ENCODE measurements around the gene PSMA5.

GRCh38 chr1:109391157-109391556, 35.1 kb downstream of the PSMA5 start:
- no peak for TF ChIP-seq RFX5 (IDR thresholded peaks at IDR 0.05)
- TF ChIP-seq CHD2 (IDR thresholded peaks at IDR 0.05; ENCODE audit: low read length, partially characterized antibody): no peak
- TF ChIP-seq CTCF (IDR thresholded peaks at IDR 0.05): no peak
- TF ChIP-seq CEBPB (IDR thresholded peaks at IDR 0.05): no peak
- no peak for TF ChIP-seq RCOR1 (IDR thresholded peaks at IDR 0.05; ENCODE audit: low read depth, low read length)
- no peak for TF ChIP-seq POLR2A (IDR thresholded peaks at IDR 0.05; ENCODE audit: low read length)
- TF ChIP-seq ZNF302 (CRISPR knock-in tag; IDR thresholded peaks at IDR 0.05): no peak
- no peak for TF ChIP-seq NR3C1 (IDR thresholded peaks at IDR 0.05)
- TF ChIP-seq SMC3 (IDR thresholded peaks at IDR 0.05): no peak
